ENCODE results near the gene TRIO.

DNA sequence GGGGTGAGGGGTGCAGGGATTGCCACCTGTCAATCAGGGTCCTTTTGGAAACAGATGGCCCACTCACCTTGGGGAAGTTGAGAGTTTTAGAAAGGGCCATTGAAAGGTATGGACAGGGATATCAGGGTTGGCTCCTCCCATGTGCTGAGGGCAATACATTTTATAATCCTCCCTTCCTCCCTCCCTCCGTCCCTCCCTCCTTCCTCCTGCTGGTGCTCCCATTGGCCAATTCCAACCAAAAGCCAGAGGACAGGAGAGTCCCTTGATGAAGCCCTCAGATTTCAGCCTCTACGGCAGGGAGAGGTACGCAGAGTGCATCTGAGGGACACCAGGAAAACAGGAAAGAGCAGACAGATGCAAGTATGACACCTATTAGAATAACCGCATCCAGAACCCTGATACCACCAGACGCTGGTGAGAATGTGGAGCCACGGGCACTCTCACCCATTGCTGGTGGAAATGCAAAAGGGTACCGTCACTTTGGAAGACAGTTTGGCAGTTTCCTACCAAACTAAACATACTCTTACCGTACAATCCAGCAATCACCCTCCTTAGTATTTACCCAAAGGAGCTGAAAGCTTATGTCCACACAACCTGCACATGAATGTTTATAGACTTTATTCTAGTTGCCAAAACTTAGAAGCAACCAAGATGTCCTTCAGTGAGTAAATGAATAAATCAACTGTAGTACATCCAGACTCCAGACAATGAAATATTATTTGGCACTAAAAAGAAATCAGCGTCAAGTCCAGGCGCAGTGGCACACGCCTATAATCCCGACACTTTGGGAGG lies 380.3 kb downstream of the TRIO start:
- TF ChIP-seq, protein P1, sequence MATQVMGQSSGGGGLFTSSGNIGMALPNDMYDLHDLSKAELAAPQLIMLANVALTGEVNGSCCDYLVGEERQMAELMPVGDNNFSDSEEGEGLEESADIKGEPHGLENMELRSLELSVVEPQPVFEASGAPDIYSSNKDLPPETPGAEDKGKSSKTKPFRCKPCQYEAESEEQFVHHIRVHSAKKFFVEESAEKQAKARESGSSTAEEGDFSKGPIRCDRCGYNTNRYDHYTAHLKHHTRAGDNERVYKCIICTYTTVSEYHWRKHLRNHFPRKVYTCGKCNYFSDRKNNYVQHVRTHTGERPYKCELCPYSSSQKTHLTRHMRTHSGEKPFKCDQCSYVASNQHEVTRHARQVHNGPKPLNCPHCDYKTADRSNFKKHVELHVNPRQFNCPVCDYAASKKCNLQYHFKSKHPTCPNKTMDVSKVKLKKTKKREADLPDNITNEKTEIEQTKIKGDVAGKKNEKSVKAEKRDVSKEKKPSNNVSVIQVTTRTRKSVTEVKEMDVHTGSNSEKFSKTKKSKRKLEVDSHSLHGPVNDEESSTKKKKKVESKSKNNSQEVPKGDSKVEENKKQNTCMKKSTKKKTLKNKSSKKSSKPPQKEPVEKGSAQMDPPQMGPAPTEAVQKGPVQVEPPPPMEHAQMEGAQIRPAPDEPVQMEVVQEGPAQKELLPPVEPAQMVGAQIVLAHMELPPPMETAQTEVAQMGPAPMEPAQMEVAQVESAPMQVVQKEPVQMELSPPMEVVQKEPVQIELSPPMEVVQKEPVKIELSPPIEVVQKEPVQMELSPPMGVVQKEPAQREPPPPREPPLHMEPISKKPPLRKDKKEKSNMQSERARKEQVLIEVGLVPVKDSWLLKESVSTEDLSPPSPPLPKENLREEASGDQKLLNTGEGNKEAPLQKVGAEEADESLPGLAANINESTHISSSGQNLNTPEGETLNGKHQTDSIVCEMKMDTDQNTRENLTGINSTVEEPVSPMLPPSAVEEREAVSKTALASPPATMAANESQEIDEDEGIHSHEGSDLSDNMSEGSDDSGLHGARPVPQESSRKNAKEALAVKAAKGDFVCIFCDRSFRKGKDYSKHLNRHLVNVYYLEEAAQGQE (IDR thresholded peaks at IDR 0.05; ENCODE audit: insufficient read depth in 1 of 2, low read depth in 2 of 2, low read length in 2 of 2) = no peak
- no peak for TF ChIP-seq POLR2AphosphoS5 (IDR thresholded peaks at IDR 0.05; ENCODE audit: low read depth, low read length)

All from PFSK-1 (cell line).